AG04450 (cell line): ENCODE data around the gene ACP2. TPM values are rescaled to one million over a fixed set of nuclear protein-coding genes. Genes with fewer than 3 reads are reported as not detected.

Source experiments
- CTCF ChIA-PET: fragments of 300-600, 350-600 bp; formaldehyde crosslinking; extraction: SDS; loops from one replicate; lab custom pipeline; 2022; ENCODE audit warnings: antibody characterized with exemption, inconsistent platforms; lab: Charles Lee
- POLR2A ChIA-PET: fragments of 350-600 bp; formaldehyde crosslinking; extraction: SDS; loops from one replicate; lab custom pipeline; 2021; ENCODE audit warnings: antibody characterized with exemption, inconsistent platforms; lab: Yijun Ruan, JAX
- DNase-seq: peaks from one replicate; pipeline ENCODE4 v3.0.0-alpha.2; 2011; ENCODE audit warnings: low read depth, low spot score
- H3K27ac ChIP-seq: one replicate; pipeline ENCODE4 v1.5.1; 2012; ENCODE audit warnings: low read depth, low read length, control low read depth
- H3K27me3 ChIP-seq: one replicate; pipeline ENCODE4 v1.6.0; 2012; ENCODE audit warnings: low read length; ENCODE audit not compliant: control insufficient read depth, insufficient read depth
- H3K4me3 ChIP-seq: 2 replicates; pipeline ENCODE4 v1.5.1; 2011; ENCODE audit warnings: mild to moderate bottlenecking, low read depth, low read length, control low read depth
- H3K9me3 ChIP-seq: 2 replicates; pipeline ENCODE4 v1.5.1; 2012; ENCODE audit warnings: low read length; ENCODE audit not compliant: control insufficient read depth, insufficient read depth
- CTCF ChIP-seq: IDR thresholded peaks from 2 replicates; pipeline ENCODE4 v1.5.1; 2011; ENCODE audit warnings: low read depth, low read length, control low read depth, inconsistent platforms
- polyA plus RNA-seq: library from polyadenylated mRNA; depleted of rRNA; stranded (reverse); fragments of >200 nt; gene quantifications from 2 replicates; pipeline ENCODE4 v1.2.3, GENCODE V29; 2011

Gene ACP2
- polyA plus RNA-seq, 1 experiment: 20.8 TPM

GRCh38 chr11:47216121-47216798 is 32.4 kb downstream of the ACP2 start:
- ChIA-PET CTCF (interaction anchor here (0.5 to 2.5 kb wide), 4 partner anchors 9 to 139 kb away, joined by 3 to 15 read pairs (median 4); no protein-coding TSS in a partner anchor), POLR2A (interaction anchor here (0.6 to 1.6 kb wide), 4 partner anchors 12 to 71 kb away, joined by 3 to 4 read pairs (median 4); no protein-coding TSS in a partner anchor)
- Histone ChIP-seq H3K9me3 (no peaks in the 10 kb centered on the region; the same call in 1 of the 2 replicates), H3K4me3 (peak overlapping the region; percentile 80), H3K27ac (peak overlapping the region; percentile 90), H3K27me3 (no peaks in the 10 kb centered on the region)
- no peak for TF ChIP-seq CTCF
- no peak for DNase-seq

DNA sequence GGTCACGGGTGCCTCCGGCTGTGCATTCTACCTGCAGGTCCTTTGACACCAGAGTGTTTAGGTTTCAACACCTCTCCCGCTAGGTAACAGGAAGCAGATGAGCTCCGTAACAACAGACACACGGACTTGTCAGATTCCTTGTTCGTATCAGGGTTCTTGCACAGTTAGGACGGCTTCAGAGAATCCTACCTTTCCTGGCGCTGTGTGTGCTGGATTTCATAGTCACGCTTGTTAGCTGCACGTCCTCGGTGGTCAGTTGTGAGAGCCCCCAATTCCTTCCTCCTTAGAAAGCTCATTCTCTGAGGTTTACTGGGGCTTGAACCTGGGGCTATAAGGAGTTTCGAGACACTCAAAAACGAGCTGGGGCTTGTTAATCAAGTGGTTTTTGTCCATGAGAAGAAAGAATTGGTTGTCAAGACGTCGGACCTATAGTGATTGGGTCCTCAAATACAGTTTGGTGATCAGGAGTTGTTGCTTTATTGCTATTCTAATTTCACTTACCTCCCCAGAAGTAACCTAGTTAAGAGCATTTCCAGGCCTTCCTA is 33.2 kb downstream of the ACP2 start:
- no peaks in the 10 kb centered on the region; the same call in 1 of the 2 replicates for H3K9me3 ChIP-seq
- ChIA-PET CTCF (interaction anchor here (1.4 to 2.5 kb wide), 3 partner anchors 28 to 140 kb away, joined by 3 to 15 read pairs (median 6); no protein-coding TSS in a partner anchor), POLR2A (interaction anchor here (0.6 to 1.9 kb wide), 10 partner anchors 8 to 254 kb away, joined by 3 to 8 read pairs (median 6); partner anchors contain the start of gene ACP2)
- no peak for TF ChIP-seq CTCF
- H3K27me3 ChIP-seq: no peaks in the 10 kb centered on the region
- peak overlapping the region; percentile 80 for H3K4me3 ChIP-seq
- DNase-seq: no peak
- H3K27ac ChIP-seq: peak overlapping the region; percentile 90

- ChIA-PET POLR2A (interaction anchor here (0.6 to 1.9 kb wide), 13 partner anchors 8 to 502 kb away, joined by 3 to 14 read pairs (median 6); partner anchors contain the start of gene ACP2), CTCF (interaction anchor here (0.5 to 2.5 kb wide), 7 partner anchors 27 to 198 kb away, joined by 3 to 15 read pairs (median 4); partner anchors contain the start of gene NR1H3)
- no peak for TF ChIP-seq CTCF
- no peak for DNase-seq
- no peaks in the 10 kb centered on the region; the same call in 1 of the 2 replicates for H3K9me3 ChIP-seq
- peak overlapping the region; percentile 68 for H3K27ac ChIP-seq
- peak overlapping the region; percentile 80 for H3K4me3 ChIP-seq
- no peaks in the 10 kb centered on the region for H3K27me3 ChIP-seq
Observed at GRCh38 chr11:47213950-47214565, 34.6 kb downstream of the ACP2 start.

- Histone ChIP-seq H3K27ac (no peak overlapping the region), H3K27me3 (no peaks in the 10 kb centered on the region), H3K4me3 (no peak overlapping the region), H3K9me3 (no peaks in the 10 kb centered on the region; the same call in 1 of the 2 replicates)
- no peak for DNase-seq
- TF ChIP-seq CTCF: no peak
- ChIA-PET POLR2A (no interaction called here), CTCF (no interaction called here)
Observed at GRCh38 chr11:47212938-47213337, 35.7 kb downstream of the ACP2 start.
